Sigmoid colon (tissue), 7 donors: ENCODE results near the gene DYSF. TPM values are rescaled to one million over a fixed set of nuclear protein-coding genes. Genes with fewer than 3 reads are reported as not detected.
A peak's percentile ranks its signal among the peaks of the same experiment; 100 is the strongest.

Experiments used
- DNase-seq: peaks from one replicate; pipeline ENCODE4 v3.0.0-alpha.2; 2019
- H3K27ac ChIP-seq, 4 donors: fragments of 200-600 bp; sonication (generic); one replicate each; pipeline ENCODE4 v1.5.1; 2016 to 2019; ENCODE audit warnings: mild to moderate bottlenecking in 1 of 4
- H3K27me3 ChIP-seq, 3 donors: fragments of 200-600 bp; sonication (generic); one replicate each; pipeline ENCODE4 v1.5.1; 2019; ENCODE audit warnings: mild to moderate bottlenecking in 1 of 3
- H3K36me3 ChIP-seq, 4 donors: fragments of 200-600 bp; sonication (generic); one replicate each; pipeline ENCODE4 v1.5.1; 2016 to 2019
- H3K4me1 ChIP-seq, 4 donors: fragments of 200-600 bp; sonication (generic); one replicate each; pipeline ENCODE4 v1.5.1; 2017 to 2019
- H3K4me3 ChIP-seq, 4 donors: fragments of 200-600 bp; sonication (generic); one replicate each; pipeline ENCODE4 v1.5.1; 2017 to 2019; ENCODE audit warnings: mild to moderate bottlenecking in 2 of 4, moderate library complexity in 1 of 4
- H3K9me3 ChIP-seq, 4 donors: fragments of 200-600 bp in 3 of 4; sonication (generic) in 3 of 4; one replicate each; pipeline versions ENCODE4 v1.5.1 to v1.6.1; 2013 to 2019
- CTCF ChIP-seq, 4 experiments: fragments of 450-650 bp in 3 of 4; fragments of 200-600 bp in 1 of 4; IDR thresholded peaks; one replicate each; pipeline ENCODE4 v1.5.1; 2016 to 2019; ENCODE audit warnings: antibody characterized with exemption in 4 of 4, mild to moderate bottlenecking in 3 of 4, moderate library complexity in 2 of 4
- EP300 ChIP-seq, 4 donors: sonication (generic); formaldehyde crosslinking; IDR thresholded peaks; one replicate each; pipeline ENCODE4 v1.6.1; 2017; ENCODE audit warnings: antibody characterized with exemption in 4 of 4
- POLR2A ChIP-seq, 2 donors: fragments of 450-650 bp; IDR thresholded peaks; one replicate each; pipeline ENCODE4 v1.6.1; 2016; ENCODE audit warnings: antibody characterized with exemption in 2 of 2, mild to moderate bottlenecking in 2 of 2, moderate library complexity in 2 of 2
- POLR2AphosphoS5 ChIP-seq, 4 donors: sonication (generic); formaldehyde crosslinking; IDR thresholded peaks; one replicate each; pipeline ENCODE4 v1.6.1; 2017; ENCODE audit warnings: antibody characterized with exemption in 4 of 4
- WGBS, 2 donors: extraction: QIAGEN DNeasy Blood & Tissue Kit; methylation state at CpG; one replicate each; pipeline ENCODE4 v1.1.7; 2013; 5-methylcytosine and 5-hydroxymethylcytosine counted together
- intact Hi-C: fragments of 100-400 bp; cut with DNase I; formaldehyde crosslinking; loops from one replicate; pipeline ENCODE4 v1.15.1; 2023
- polyA plus RNA-seq, 3 donors: library from polyadenylated mRNA; stranded (reverse); fragments of 200-250 nt; gene quantifications; one replicate each; pipeline ENCODE4 v1.2.3, GENCODE V29; 2013
- total RNA-seq, 4 donors: library from RNA; depleted of rRNA; stranded (reverse); fragments of >200 nt; gene quantifications; one replicate each; pipeline ENCODE4 v1.1.0, GENCODE V29; 2016
- donor health status: healthy with polysubstance abuse.
- donor health status: Bipolar disorder and iron deficiency.
- donor health status: healthy.

DYSF gene
- total and polyA plus RNA-seq, 7 donors: 1.6 to 49.6 (median 12.5) TPM

- Histone ChIP-seq H3K4me3 (no peak overlapping the region), H3K9me3 (no peaks in the 10 kb centered on the region), H3K4me1 (no peaks in the 10 kb centered on the region), H3K27ac (no peak overlapping the region), H3K36me3 (peaks cover 0 to 18% (median 5%) of the 10 kb centered on the region in 4 donors), H3K27me3 (no peaks in the 10 kb centered on the region)
- intact Hi-C loops: no loop called here
- TF ChIP-seq POLR2A (IDR thresholded peaks at IDR 0.05): no peak
- no peak for TF ChIP-seq EP300 (IDR thresholded peaks at IDR 0.05)
- TF ChIP-seq POLR2AphosphoS5 (IDR thresholded peaks at IDR 0.05): no peak
- no peak for TF ChIP-seq CTCF (IDR thresholded peaks at IDR 0.05)
- peak; percentile 28 for DNase-seq
- 58 to 73% methylated on average over 6 of the region's 6 CpGs for WGBS, 2 donors
These were observed 25.4 kb downstream of the DYSF start for GRCh38 chr2:71478806-71479205.

DNA sequence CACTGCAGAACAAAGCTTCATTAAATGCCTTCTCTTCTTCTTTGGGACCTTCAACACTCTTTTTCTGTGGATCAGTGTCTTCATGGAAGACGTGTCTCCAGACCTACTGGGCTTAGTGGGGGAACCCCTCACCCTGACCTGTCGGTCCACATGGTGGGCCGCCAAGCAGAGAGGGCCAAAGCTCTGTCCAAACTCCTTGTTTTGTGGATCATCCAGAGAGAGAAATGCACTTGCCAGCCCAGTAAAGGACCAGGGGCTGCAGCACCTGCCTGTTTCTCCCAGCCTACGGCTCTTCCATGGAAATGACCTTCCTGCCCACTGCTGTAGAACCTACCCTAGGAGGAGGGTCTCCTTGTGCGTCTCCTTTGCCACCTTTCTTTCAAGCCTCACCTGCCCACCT lies 25.9 kb downstream of the DYSF start:
- peak; percentile 30 for DNase-seq
- TF ChIP-seq CTCF (IDR thresholded peaks at IDR 0.05): no peak
- no peak for TF ChIP-seq EP300 (IDR thresholded peaks at IDR 0.05)
- H3K4me3 ChIP-seq: no peak overlapping the region
- peaks cover 0 to 18% (median 5%) of the 10 kb centered on the region in 4 donors for H3K36me3 ChIP-seq
- H3K27ac ChIP-seq: no peak overlapping the region
- H3K4me1 ChIP-seq: no peaks in the 10 kb centered on the region
- H3K27me3 ChIP-seq: no peaks in the 10 kb centered on the region
- intact Hi-C loops: no loop called here
- 87 to 89% methylated on average over 5 of the region's 5 CpGs for WGBS, 2 donors
- no peaks in the 10 kb centered on the region for H3K9me3 ChIP-seq

GRCh38 chr2:71481111-71481510 lies 27.8 kb downstream of the DYSF start:
- 85% methylated on average over 4 of the region's 4 CpGs for WGBS, 2 donors
- H3K27ac ChIP-seq: no peak overlapping the region
- intact Hi-C loops: no loop called here
- peaks cover 0 to 18% (median 5%) of the 10 kb centered on the region in 4 donors for H3K36me3 ChIP-seq
- H3K4me3 ChIP-seq: no peak overlapping the region
- DNase-seq: peak; percentile 54
- H3K27me3 ChIP-seq: no peaks in the 10 kb centered on the region
- TF ChIP-seq POLR2A (IDR thresholded peaks at IDR 0.05) (no peak), EP300 (IDR thresholded peaks at IDR 0.05) (no peak), CTCF (IDR thresholded peaks at IDR 0.05) (no peak)
- H3K9me3 ChIP-seq: no peaks in the 10 kb centered on the region
- H3K4me1 ChIP-seq: no peaks in the 10 kb centered on the region

- Histone ChIP-seq H3K4me3 (no peak overlapping the region), H3K36me3 (peaks cover 0 to 18% (median 5%) of the 10 kb centered on the region in 4 donors), H3K4me1 (no peaks in the 10 kb centered on the region), H3K9me3 (no peaks in the 10 kb centered on the region), H3K27ac (no peak overlapping the region), H3K27me3 (no peaks in the 10 kb centered on the region)
- TF ChIP-seq POLR2A (IDR thresholded peaks at IDR 0.05): no peak
- no peak for TF ChIP-seq POLR2AphosphoS5 (IDR thresholded peaks at IDR 0.05)
- TF ChIP-seq CTCF (IDR thresholded peaks at IDR 0.05): no peak
- no peak for TF ChIP-seq EP300 (IDR thresholded peaks at IDR 0.05)
- intact Hi-C loops: no loop called here
- peak; percentile 39 for DNase-seq
- WGBS, 2 donors: 74 to 75% methylated on average over 4 of the region's 4 CpGs
These were observed 28.7 kb downstream of the DYSF start for GRCh38 chr2:71482055-71482454.

DNA sequence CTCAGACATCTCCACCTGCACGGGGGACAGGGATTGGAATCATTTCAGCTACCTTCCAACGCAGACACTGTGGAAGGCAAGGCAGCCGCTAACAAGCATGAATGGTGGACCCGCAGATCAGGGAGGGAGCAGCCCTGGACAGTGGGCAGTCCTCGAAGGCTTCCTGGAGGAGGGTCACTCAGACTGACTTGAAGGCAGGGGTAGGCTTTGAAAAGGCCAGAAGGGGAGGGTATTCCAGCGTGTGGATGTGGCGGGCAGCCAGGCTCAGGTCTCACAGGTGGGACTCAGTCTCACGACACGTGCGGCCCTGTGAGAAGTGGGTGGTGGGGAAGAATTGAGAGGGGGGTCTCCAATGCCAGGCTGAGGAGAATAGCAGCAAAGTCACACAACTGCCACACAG lies 29.9 kb downstream of the DYSF start:
- intact Hi-C loops: no loop called here
- Histone ChIP-seq H3K27me3 (no peaks in the 10 kb centered on the region), H3K4me3 (no peak overlapping the region), H3K36me3 (peaks cover 0 to 18% (median 5%) of the 10 kb centered on the region in 4 donors), H3K27ac (no peak overlapping the region), H3K4me1 (no peaks in the 10 kb centered on the region), H3K9me3 (no peaks in the 10 kb centered on the region)
- WGBS, 2 donors: 85 to 95% methylated on average over 10 of the region's 10 CpGs
- DNase-seq: peak; percentile 60
- TF ChIP-seq EP300 (IDR thresholded peaks at IDR 0.05) (no peak), POLR2AphosphoS5 (IDR thresholded peaks at IDR 0.05) (no peak), POLR2A (IDR thresholded peaks at IDR 0.05) (no peak), CTCF (IDR thresholded peaks at IDR 0.05) (no peak)
